ENCODE measurements around the gene AMDHD2. TPM values are rescaled to one million over a fixed set of nuclear protein-coding genes. Genes with fewer than 3 reads are reported as not detected.
"Not testable (repeated sequence)": the region's sequence is repeated elsewhere in the genome, so short reads cannot be mapped to it uniquely, and the experiment has no call there.

The AMDHD2 gene, protein sequence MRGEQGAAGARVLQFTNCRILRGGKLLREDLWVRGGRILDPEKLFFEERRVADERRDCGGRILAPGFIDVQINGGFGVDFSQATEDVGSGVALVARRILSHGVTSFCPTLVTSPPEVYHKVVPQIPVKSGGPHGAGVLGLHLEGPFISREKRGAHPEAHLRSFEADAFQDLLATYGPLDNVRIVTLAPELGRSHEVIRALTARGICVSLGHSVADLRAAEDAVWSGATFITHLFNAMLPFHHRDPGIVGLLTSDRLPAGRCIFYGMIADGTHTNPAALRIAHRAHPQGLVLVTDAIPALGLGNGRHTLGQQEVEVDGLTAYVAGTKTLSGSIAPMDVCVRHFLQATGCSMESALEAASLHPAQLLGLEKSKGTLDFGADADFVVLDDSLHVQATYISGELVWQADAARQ
- total RNA-seq (2014; rRNA removed; shearing (Covaris generic)), result 15.8 and 24.6 TPM in 2 replicates

GRCh38 chr16:2520097-2520783 lies at the start of gene AMDHD2:
Gene AMDHD2 (plus strand): TSS chr16:2520371. CDS start chr16:2520459, 88 bp downstream.
- DNase-seq (ENCODE audit: low spot score), result peak; percentile 83

DNA sequence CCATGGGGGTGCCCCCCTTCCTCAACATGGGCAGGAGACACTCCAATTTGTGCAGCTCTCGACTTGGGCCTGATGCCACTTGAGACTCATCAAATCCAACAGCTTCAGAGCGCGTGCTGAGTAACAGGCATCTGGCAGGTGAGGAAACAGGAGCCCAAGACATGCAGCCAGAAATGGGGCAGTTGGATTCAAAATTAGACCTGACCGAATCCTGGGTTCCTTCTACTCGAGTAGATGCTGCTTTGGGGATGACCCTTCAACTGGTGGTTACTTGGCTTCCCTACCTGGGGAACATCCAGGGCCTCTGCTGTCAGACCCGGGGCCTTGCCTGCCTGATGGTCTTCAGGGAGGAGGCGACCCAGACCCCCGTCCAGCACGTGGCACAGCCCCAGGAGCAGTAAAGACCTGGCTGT lies 49.6 kb upstream of the AMDHD2 start:
- no peak for DNase-seq (ENCODE audit: low spot score)

DNA sequence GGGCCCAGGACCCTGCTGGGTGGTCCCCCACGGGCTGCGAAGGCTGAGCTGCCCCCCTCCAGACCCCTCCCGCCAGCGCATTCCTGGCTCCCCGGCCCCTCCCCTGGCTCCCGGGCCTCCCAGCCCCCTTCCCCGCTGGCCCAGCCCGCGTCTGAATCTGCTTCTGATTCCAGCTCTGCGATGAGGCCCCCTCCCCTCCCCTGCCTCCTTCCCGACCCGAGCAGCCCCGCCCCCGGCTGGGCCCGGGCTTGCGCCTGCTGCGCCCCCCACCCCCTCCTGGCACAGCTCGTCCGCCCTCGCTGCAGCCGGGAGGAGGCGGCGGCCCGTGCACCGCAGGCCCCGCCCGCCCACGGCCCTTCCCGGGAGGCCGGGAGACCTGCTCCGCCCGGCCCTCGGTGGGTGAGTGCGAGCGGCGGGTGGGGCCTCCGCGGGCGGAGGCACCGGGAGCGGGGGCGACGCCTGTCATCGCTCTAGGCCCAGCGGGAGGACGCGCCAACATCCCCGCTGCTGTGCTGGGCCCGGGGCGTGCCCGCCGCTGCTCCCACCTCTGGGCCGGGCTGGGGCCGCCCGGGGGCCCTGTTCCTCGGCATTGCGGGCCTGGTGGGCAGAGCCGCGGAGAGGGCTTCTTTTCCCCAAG lies 49.0 kb upstream of the AMDHD2 start, which contains the start of gene NTN3:
NTN3 (plus strand) TSS at position 282 of the 637 bp plus-strand sequence. CDS start 405 bp downstream, outside the sequence.
- DNase-seq (ENCODE audit: low spot score), result no peak

GRCh38 chr16:2471653-2472487 lies 48.3 kb upstream of the AMDHD2 start:
- DNase-seq (ENCODE audit: low spot score), result no peak

DNA sequence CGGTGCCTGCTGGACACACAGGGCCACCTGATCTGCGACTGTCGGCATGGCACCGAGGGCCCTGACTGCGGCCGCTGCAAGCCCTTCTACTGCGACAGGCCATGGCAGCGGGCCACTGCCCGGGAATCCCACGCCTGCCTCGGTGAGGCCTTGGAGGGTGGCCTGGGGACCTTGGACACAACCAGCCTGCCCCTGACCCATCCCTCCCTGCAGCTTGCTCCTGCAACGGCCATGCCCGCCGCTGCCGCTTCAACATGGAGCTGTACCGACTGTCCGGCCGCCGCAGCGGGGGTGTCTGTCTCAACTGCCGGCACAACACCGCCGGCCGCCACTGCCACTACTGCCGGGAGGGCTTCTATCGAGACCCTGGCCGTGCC lies 47.7 kb upstream of the AMDHD2 start:
- no peak for DNase-seq (ENCODE audit: low spot score)

GRCh38 chr16:2472885-2473445 lies 47.2 kb upstream of the AMDHD2 start:
- no peak for DNase-seq (ENCODE audit: low spot score)

- DNase-seq (ENCODE audit: low spot score), result no peak
Observed at GRCh38 chr16:2473446-2473926, 46.7 kb upstream of the AMDHD2 start.

GRCh38 chr16:2473999-2474876 lies 45.9 kb upstream of the AMDHD2 start:
- DNase-seq (ENCODE audit: low spot score), result no peak

DNA sequence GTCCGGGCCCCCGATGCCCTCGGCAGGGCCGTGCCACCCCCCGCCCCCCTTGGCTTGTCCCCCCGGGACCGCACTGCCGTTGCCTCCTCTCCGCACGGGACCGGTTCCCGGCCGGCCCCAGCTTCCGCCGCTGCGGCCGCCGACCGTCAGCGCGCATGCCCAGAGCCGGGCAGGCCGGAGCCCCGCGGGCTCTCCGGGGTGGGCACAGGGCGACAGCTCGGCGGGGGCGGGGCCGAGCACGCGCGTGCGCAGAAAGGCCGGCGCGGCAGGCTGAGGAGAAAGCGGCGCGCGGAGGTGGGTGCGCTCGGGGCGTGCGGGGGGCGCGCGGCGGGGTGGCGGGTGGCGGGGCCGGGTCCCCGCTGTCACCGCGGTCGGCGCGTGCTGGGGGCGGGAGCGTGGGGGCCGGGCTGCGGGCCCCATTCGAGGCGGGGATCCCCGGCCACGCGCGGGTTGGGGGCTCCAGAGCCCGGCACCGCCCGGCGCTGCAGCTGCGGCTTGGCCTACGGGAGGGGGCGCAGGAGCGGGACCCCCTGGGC lies 45.2 kb upstream of the AMDHD2 start, which contains the start of gene TBC1D24:
TBC1D24 (plus strand) TSS at position 251 of the 536 bp plus-strand sequence. CDS start 21,022 bp downstream, outside the sequence.
- DNase-seq (ENCODE audit: low spot score), result peak; percentile 72

- DNase-seq (ENCODE audit: low spot score), result no peak
Observed at GRCh38 chr16:2475413-2476344, 44.5 kb upstream of the AMDHD2 start.

DNA sequence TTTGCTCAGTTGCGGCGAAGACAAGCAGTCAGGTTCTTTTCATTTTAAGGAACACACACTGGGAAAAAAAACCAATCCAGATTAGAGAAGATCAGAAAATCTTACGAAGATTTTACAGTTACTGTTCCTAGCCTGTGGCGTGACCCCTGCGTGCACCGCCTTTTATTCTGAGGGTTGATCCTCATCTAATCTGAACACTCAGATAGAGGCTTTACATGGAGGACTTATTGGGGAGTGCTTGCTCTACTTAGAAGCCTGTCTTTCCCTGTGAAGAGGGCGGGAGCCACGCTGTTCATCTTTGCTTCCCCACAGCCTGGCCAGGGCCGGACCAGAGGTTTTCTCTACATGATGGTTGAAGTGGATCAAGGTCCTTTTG lies 43.8 kb upstream of the AMDHD2 start:
- DNase-seq (ENCODE audit: low spot score), result no peak

- no peak for DNase-seq (ENCODE audit: low spot score)
Observed at GRCh38 chr16:2476741-2477140, 43.4 kb upstream of the AMDHD2 start.

GRCh38 chr16:2477327-2477726 lies 42.8 kb upstream of the AMDHD2 start:
- DNase-seq (ENCODE audit: low spot score), result no peak

DNA sequence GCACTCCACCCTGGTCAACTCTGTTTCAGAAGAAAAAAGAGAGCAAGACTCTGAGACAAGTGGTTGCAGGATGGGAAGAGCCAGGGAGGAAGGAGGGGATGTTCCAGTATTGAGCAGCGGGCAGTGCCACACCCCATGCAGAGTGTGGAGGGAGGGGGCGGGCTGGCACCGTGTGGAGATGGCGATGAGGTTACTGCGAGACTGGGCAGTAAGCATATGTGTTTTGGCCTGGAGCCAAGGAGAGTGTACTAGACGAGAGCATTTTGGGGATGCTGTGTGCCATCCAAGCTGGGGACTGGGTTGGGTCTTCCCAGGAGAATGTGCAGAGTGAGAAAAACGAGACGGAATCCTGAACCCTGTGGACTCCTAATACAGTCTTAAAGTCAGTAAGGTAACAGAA lies 41.9 kb upstream of the AMDHD2 start:
- DNase-seq (ENCODE audit: low spot score), result no peak

DNA sequence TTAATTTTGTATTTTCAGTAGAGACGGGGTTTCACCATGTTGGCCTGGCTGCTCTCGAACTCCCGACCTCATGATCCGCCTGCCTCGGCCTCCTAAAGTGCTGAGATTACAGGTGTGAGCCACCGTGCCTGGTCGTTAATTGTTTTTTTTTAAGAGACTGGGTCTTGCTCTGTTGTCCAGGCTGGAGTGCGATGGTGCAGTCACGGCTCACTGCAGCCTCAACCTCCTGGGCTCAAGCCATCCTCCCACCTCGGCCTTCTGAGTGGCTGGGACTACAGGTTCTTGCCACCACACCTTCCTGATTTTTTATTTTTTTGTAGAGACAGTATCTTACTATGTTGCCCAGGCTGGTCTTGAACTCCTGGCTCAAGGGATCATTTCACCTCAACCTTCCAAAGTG lies 40.2 kb upstream of the AMDHD2 start:
- not testable (repeated sequence) for DNase-seq (ENCODE audit: low spot score)

GRCh38 chr16:2480948-2481347 lies 39.2 kb upstream of the AMDHD2 start:
- DNase-seq (ENCODE audit: low spot score), result no peak

DNA sequence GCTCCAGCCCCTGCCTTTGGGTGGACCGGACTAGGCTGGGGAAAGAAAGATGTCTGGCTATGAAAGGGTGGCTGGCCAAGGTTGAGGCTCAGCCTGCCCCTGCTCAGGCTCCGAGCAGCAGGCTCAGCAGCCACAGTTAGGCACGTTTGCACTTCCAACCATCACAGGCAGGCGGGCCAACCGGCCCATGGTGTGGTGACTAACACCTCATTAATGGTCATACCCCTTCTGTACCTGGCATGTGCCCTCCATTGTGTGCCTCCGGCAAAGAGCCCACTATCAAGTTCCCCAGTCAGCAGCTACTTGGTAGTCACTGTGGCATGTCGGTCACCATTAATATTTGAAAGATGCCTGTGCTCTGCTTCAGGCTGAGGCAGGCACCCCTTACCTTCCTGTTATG lies 38.5 kb upstream of the AMDHD2 start:
- DNase-seq (ENCODE audit: low spot score), result no peak

GRCh38 chr16:2482249-2482648 lies 37.9 kb upstream of the AMDHD2 start:
- DNase-seq (ENCODE audit: low spot score), result no peak

Measured in H4 (cell line).